ENCODE results near the gene CCDC141.

CCDC141 gene

DNA sequence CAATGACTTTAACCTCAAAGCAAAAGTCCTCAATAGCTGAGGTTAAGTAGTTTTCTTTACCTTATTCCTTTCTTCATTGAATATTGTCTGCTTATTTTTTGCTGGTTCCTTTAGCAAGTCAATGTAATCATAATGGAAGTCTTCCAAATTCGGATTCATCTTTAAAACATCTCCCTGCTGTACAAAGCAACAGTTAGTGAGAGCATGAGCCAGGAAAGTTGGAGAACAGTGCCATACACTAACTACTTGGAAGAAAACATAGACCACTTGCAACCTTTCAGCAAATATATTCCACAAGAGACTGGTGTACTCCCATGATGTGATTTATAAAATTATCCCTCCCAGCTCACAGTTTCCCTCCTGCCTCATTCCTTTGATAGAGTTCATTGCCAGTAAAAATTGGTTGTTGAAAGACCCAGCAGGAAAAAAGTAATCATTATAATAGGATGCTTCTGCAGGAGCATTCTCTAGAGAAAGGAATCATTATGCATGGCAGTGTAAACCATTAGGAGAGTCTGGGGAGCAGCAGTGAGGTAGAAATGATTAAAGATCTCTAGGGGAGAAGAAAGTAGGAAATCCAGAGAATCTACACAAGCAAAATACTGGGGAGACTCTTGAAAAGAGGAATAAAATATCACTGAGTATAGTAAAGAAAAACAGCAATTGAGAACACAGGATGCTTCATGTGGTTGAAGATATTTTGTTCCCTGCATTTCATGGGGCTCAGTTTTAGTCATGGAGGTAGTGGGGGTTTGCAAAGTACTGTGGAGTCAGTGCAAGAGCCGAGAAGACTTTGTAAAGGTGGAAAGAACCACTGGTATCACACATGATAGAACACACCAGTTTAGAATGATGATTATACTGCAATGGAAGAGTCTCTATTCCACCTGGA lies 204.1 kb downstream of the CCDC141 start:
- no peak for DNase-seq

DNA sequence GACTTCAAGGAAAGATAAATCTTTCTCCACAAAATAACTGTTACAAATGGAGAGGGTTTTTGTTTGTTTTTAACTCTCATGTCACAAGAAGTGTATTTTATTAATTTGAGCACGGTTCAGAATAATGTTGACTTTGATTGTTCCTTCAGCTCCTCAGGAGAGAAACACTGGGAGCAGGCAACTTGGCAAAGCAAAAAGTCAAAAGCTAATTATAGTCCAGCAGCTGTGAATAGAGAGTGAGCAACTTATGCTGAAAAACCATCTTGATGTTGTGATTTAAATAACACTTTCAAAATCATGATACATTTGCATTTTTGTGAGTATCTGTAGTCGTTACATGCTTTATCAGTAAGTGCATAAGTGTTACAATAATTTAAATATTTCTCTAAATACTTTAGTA lies 205.2 kb downstream of the CCDC141 start:
- DNase-seq, result no peak
- TF ChIP-seq POLR2A (IDR thresholded peaks at IDR 0.05; ENCODE audit: low read length), result no peak
- TF ChIP-seq GATA1 (IDR thresholded peaks at IDR 0.05; ENCODE audit: low read depth, low read length), result no peak

More for the DNA sequence above, 204.1 kb downstream of the CCDC141 start:
- TF ChIP-seq POLR2A (IDR thresholded peaks at IDR 0.05; ENCODE audit: low read length), result no peak
- TF ChIP-seq GATA1 (IDR thresholded peaks at IDR 0.05; ENCODE audit: low read depth, low read length), result no peak

- DNase-seq, result no peak
- TF ChIP-seq GATA1 (IDR thresholded peaks at IDR 0.05; ENCODE audit: low read depth, low read length) (no peak), POLR2A (IDR thresholded peaks at IDR 0.05; ENCODE audit: low read length) (no peak)
Measured at GRCh38 chr2:178844269-178844668, 205.7 kb downstream of the CCDC141 start.

DNA sequence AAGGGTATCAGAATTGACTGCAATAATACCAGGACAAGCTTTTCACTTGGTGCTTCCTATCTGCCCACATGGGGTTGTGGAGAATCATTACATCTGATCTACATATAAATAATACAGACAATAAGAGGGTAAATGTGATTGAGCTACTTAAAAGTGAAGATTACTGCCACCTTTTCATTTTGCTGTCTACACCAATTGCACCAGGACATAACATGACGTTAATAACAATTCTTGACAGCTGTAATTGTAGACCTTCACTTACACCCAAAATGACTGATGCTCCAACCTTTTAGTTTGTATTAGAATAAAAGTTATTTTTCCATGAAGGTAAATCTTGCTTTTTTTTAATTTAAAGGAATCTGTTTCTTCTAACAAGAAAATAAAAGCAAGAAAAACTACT lies 206.2 kb downstream of the CCDC141 start:
- TF ChIP-seq POLR2A (IDR thresholded peaks at IDR 0.05; ENCODE audit: low read length) (no peak), GATA1 (IDR thresholded peaks at IDR 0.05; ENCODE audit: low read depth, low read length) (no peak)
- no peak for DNase-seq

DNA sequence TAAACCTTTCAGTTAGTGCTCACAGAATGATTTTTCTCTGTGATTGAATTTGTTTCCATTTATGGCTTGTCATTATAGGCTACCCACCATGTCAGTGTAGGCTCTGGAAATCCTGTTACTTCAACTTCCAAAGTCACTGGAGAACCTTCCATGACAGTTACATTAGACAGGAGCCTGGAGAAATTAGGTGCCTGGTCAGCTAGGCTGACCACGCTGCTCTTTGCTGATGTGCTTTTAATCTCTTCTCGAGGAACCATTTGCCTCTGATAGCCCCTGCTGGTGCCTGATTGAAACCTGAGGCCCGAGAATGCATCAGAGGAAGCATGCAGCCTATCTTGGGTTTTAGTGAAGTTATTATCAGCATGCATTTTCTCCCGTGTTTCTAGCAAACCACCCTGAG lies 213.1 kb downstream of the CCDC141 start:
- no peak for DNase-seq
- TF ChIP-seq POLR2A (IDR thresholded peaks at IDR 0.05; ENCODE audit: low read length) (no peak), GATA1 (IDR thresholded peaks at IDR 0.05; ENCODE audit: low read depth, low read length) (no peak)

DNA sequence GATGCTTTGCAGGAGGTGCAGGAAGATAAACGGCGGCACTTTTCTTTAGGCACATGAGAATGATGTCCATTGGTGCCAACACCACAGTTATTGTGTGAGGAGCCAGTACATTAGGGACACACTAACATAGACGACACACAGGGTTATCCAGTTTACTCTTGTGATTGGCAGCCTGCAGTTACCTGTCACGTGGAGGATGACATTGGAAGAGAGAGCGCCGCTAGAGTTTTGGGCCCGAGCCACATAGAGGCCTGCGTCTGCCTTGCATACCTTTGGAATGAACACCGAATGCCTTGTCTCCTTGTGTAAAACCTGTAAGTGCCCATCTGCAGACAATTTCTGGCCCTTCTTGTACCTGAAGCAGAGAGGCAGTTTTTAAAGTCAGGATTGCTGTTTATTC lies 215.9 kb downstream of the CCDC141 start:
- TF ChIP-seq POLR2A (IDR thresholded peaks at IDR 0.05; ENCODE audit: low read length), result no peak
- no peak for DNase-seq

- no peak for DNase-seq
- TF ChIP-seq GATA1 (IDR thresholded peaks at IDR 0.05; ENCODE audit: low read depth, low read length) (no peak), POLR2A (IDR thresholded peaks at IDR 0.05; ENCODE audit: low read length) (no peak)
Measured at GRCh38 chr2:178833382-178833781, 216.6 kb downstream of the CCDC141 start.

- TF ChIP-seq POLR2A (IDR thresholded peaks at IDR 0.05; ENCODE audit: low read length), result no peak
- no peak for TF ChIP-seq GATA1 (IDR thresholded peaks at IDR 0.05; ENCODE audit: low read depth, low read length)
- DNase-seq, result no peak
Measured at GRCh38 chr2:178830451-178830850, 219.5 kb downstream of the CCDC141 start.

DNA sequence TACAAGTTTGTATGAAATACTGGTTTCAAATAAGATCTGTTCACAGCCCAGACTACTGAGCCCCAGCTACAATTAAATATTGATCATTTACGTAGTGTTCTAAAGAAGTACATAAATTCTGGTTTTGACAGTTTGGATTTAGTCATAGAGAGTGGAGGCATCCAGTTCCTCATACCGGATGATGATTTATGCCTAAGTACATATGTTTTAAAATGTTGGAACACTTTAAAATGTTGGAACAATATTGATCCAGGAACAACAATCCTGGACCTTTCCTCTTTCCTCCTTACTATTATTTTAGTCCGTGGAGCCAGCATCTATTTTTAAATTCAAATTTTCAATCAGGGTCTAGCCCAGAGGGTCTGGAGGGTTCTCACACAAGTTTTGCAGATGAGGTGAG lies 220.0 kb downstream of the CCDC141 start:
- no peak for TF ChIP-seq GATA1 (IDR thresholded peaks at IDR 0.05; ENCODE audit: low read depth, low read length)
- TF ChIP-seq POLR2A (IDR thresholded peaks at IDR 0.05; ENCODE audit: low read length), result no peak
- no peak for DNase-seq

DNA sequence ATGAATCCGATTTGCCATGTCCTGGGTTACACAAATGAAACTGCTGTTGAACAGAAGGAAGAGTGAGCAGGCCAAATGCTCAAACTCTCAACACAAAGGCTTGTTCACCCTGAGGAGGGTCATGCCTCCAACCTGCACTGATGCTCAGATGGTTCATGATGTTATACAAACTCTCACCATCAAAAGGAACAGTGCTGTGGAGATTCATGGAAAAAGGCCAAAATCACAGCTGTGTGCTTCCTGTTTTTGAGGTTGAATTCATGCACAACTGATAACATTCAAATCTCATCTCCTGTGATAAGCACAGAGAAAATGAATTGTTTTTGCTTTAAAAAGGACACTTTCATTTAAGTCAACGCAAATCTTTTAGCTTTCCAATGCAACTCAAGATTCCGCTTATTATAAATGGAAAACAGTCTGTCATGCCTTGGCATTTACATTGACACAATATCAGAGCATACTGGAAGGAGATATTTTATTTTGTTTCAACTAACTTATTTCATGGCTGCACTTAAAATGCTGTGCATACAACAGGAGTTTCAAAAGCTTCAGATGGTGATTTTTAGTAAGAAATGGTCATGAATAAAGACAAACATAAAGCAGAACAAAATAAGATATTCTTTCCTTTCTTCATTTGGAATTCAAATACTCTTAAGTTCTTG lies 220.5 kb downstream of the CCDC141 start:
- no peak for DNase-seq
- TF ChIP-seq POLR2A (IDR thresholded peaks at IDR 0.05; ENCODE audit: low read length) (no peak), GATA1 (IDR thresholded peaks at IDR 0.05; ENCODE audit: low read depth, low read length) (no peak)

- DNase-seq, result no peak
- TF ChIP-seq GATA1 (IDR thresholded peaks at IDR 0.05; ENCODE audit: low read depth, low read length) (no peak), POLR2A (IDR thresholded peaks at IDR 0.05; ENCODE audit: low read length) (no peak)
Measured at GRCh38 chr2:178828486-178828881, 221.5 kb downstream of the CCDC141 start.

DNA sequence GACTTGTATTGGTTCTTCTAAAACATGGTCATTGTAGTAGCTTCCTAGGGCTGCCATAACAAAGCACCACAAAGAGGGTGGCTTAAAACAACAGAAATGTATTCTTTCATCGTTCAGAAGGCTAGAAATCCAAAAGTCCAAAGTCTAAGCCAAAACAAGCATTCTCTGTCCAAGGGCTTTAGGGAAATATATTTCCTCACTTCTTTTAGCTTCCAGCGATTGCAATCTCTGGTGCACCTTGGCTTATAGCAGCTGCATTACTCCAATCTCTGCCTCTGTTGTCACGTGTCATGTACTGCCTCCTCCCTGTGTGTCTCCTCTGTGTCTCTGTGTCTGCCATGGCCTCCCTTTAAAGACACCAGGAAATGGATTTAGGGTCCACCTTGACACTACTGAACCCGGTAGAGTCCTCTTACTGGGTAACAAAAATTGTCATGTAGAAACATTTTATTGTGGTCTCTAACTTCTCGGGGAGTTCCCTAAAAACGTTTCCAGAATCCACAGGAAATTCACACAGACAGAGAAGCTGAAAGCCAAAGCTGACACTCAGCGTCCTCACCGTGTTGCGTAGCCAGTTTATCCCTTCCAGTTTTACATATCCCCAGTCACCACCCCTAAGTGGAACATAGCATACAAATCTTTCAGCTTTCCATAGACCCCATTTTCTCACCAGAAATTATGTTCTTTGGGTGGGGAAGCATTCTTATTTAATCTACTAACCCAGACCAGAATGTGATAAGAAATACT lies 222.0 kb downstream of the CCDC141 start:
- DNase-seq, result no peak
- TF ChIP-seq GATA1 (IDR thresholded peaks at IDR 0.05; ENCODE audit: low read depth, low read length) (no peak), POLR2A (IDR thresholded peaks at IDR 0.05; ENCODE audit: low read length) (no peak)

DNA sequence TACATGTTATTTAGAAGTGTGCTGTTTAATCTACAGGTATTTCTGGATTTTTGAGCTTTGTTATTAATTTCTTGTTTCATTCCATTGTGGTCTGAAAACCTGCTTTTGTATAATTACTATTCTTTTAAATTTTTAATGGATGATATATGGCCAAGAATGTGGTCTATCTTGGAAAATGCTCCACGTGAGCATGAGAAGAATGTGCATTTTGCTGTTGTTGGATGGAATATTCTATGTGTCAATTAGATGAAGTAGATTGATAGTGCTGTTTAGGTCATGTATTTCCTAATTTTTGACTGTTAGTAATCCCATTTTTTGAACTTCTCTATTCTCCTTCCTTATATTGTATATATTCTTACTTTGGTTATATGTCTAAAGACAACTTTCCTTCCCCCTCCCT lies 222.8 kb downstream of the CCDC141 start:
- no peak for DNase-seq
- no peak for TF ChIP-seq POLR2A (IDR thresholded peaks at IDR 0.05; ENCODE audit: low read length)
- no peak for TF ChIP-seq GATA1 (IDR thresholded peaks at IDR 0.05; ENCODE audit: low read depth, low read length)

- no peak for TF ChIP-seq GATA1 (IDR thresholded peaks at IDR 0.05; ENCODE audit: low read depth, low read length)
- no peak for TF ChIP-seq POLR2A (IDR thresholded peaks at IDR 0.05; ENCODE audit: low read length)
- DNase-seq, result no peak
Measured at GRCh38 chr2:178825183-178825582, 224.8 kb downstream of the CCDC141 start.

Measured in erythroblast (primary cell).